AG09309 (cell line): Measurements from ENCODE around the gene ZNF740.

Experiments
- DNase-seq: peaks from one replicate; pipeline ENCODE4 v3.0.0-alpha.2; 2010; ENCODE audit warnings: low read depth
- H3K4me3 ChIP-seq: 2 replicates; pipeline ENCODE4 v1.5.1; 2011; ENCODE audit warnings: mild to moderate bottlenecking, low read depth, low read length, moderate library complexity; ENCODE audit not compliant: control insufficient read depth
- CTCF ChIP-seq: IDR thresholded peaks from 2 replicates; pipeline ENCODE4 v1.5.1; 2011; ENCODE audit warnings: mild to moderate bottlenecking, low read depth, low read length, inconsistent platforms; ENCODE audit not compliant: insufficient read depth, control insufficient read depth; ENCODE audit errors: missing control alignments

The ZNF740 gene

GRCh38 chr12:53181935-53182334 lies 1.4 kb downstream of the ZNF740 start:
- TF ChIP-seq CTCF = no peak
- DNase-seq = no peak
- peak overlapping the region; percentile 74 for H3K4me3 ChIP-seq

DNA sequence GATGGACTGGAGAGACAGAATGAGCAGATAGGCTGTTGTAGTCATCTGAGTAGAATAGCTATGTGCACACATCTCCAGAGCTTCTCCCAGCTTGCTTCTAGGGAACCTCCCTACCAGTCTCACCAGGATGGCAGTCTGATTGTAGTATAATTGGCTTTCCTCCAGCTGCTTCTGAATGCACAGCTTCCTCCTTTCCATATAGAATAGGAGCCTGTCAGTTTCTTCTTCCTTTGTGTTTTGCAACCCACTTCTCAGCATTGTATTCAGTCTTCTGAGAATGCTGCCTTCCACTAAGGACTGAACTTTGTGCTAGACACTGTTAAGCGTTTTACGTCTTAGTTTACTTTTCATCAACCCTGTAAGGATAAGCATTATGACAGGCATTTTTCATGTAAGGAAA lies 2.4 kb downstream of the ZNF740 start:
- no peak for DNase-seq
- no peak for TF ChIP-seq CTCF
- no peak overlapping the region for H3K4me3 ChIP-seq

- DNase-seq = no peak
- no peak for TF ChIP-seq CTCF
- no peak overlapping the region for H3K4me3 ChIP-seq
Observed at GRCh38 chr12:53184828-53185227, 4.3 kb downstream of the ZNF740 start.

DNA sequence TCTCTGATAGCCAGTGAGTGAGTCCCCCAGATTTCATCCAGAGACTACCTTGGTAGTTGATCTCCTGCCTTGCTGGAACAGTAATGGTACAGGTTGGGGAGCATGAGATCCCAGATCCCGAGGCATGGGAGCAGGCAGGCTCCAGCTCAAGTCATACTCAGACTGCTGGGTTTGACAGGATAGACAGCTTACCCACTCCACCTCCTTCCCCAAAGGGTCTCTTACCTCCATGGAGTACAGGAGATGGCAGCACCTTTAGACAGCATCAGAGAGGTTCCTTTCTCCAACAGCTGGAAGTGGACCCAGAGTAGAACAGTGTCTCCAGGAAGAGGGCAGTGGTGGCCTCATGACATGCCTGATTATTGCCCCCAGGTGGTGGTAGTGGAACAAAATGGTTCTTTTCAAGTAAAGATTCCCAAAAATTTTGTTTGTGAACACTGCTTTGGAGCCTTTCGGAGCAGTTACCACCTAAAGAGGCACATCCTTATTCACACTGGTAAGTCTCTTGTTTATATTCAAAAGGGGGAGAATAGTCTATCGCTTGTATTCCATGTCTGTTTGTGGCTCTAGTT lies 5.1 kb downstream of the ZNF740 start:
- DNase-seq = no peak
- H3K4me3 ChIP-seq = no peak overlapping the region
- no peak for TF ChIP-seq CTCF

DNA sequence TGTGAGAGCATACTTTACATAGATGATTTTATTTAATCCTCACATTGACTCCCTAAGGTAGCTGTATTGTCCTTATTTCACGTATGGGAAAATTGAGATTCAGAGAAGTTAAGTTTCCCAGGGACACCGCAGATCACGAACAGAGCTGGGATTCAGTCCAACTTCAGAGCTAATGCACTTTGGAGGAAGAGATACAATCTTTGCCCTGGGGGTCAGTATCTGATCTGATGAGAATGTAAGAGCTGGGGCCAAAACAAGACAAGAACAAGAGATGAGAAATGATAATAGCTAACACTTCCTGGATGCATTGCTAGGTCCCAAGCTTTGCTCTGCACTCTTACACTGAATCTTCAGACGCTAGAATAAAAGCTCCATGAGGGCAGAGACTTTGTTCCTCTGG lies 6.2 kb downstream of the ZNF740 start:
- no peak for DNase-seq
- TF ChIP-seq CTCF = no peak
- no peak overlapping the region for H3K4me3 ChIP-seq

- TF ChIP-seq CTCF = no peak
- DNase-seq = no peak
Observed at GRCh38 chr12:53187145-53187899, 6.8 kb downstream of the ZNF740 start.

GRCh38 chr12:53190108-53190729 lies 9.7 kb downstream of the ZNF740 start:
- peak; percentile 96 for TF ChIP-seq CTCF
- DNase-seq = no peak
- H3K4me3 ChIP-seq = no peak overlapping the region

More at GRCh38 chr12:53187145-53187899, 6.8 kb downstream of the ZNF740 start:
- H3K4me3 ChIP-seq = no peak overlapping the region
